ENCODE measurements around the gene GFI1.

- TF ChIP-seq CTCF (conservative IDR thresholded peaks at IDR 0.05 in 1 of 2, IDR thresholded peaks at IDR 0.05 in 1 of 2; ENCODE audit: low read depth in 1 of 2, low read length in 2 of 2) (no peak), EZH2 (IDR thresholded peaks at IDR 0.05; ENCODE audit: low read length, missing control alignments) (no peak)
These were observed 6.4 kb upstream of the GFI1 start for GRCh38 chr1:92493139-92493538.
